Measurements from ENCODE around the gene PI16. TPM values are rescaled to one million over a fixed set of nuclear protein-coding genes. Genes with fewer than 3 reads are reported as not detected.

Gene PI16, protein sequence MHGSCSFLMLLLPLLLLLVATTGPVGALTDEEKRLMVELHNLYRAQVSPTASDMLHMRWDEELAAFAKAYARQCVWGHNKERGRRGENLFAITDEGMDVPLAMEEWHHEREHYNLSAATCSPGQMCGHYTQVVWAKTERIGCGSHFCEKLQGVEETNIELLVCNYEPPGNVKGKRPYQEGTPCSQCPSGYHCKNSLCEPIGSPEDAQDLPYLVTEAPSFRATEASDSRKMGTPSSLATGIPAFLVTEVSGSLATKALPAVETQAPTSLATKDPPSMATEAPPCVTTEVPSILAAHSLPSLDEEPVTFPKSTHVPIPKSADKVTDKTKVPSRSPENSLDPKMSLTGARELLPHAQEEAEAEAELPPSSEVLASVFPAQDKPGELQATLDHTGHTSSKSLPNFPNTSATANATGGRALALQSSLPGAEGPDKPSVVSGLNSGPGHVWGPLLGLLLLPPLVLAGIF
- total RNA-seq (ENCODE audit: low replicate concordance), result 1.5 and 6.3 TPM in 2 replicates

- no peak for TF ChIP-seq CTCF (IDR thresholded peaks at IDR 0.05; ENCODE audit: insufficient read depth, low read length)
- DNase-seq (ENCODE audit: low read depth), result peak; percentile 34
- peak within 1 kb of the TSS; percentile 39 for H3K4me3 ChIP-seq (ENCODE audit: low read depth, low read length)
These were observed at the start of gene PI16 for GRCh38 chr6:36954262-36954931. PI16 (plus strand) TSS chr6:36954738; CDS start chr6:36954761, 23 bp downstream.

GRCh38 chr6:36904851-36905393, 49.6 kb upstream of the PI16 start:
- H3K4me3 ChIP-seq (ENCODE audit: low read depth, low read length), result no peak overlapping the region
- no peak for DNase-seq (ENCODE audit: low read depth)
- no peak for TF ChIP-seq CTCF (IDR thresholded peaks at IDR 0.05; ENCODE audit: insufficient read depth, low read length)

DNA sequence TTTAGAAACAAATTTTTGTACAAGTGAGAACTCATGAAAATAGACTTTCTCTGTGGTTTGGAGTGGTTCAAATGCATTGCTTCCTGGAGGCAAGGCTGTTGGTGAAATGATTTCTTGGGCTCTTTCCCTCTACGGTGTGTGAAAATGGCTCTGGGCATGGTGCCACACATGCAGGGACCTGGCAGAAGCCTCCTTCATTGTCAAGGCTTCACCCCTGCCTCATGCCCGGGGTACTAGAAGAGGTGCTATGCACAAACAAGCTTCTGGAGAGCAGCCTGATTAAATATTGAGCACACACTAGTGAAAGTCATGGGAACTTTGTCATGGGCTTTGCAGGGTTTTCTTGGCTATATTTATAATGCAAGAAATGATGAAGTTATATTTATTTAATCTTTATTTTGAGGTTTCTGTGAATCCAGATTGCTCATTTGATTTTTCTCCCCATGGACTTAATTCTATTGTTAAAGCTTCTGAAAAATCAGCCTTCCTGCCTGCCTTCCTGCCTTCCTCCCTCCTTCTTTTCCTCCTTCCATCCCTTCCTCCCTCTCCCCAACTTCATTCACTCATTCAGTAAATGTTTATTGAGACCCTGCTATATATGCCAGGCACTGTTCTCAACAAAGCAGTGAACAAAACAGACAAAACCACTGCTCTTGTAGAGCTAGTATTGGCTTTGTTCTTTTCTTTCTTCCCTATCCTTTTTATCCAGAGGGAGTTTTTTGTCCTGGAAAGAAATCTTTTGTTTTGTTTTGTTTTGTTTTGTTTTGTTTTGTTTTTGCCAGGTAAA, 47.8 kb upstream of the PI16 start:
- peak; percentile 49 for DNase-seq (ENCODE audit: low read depth)
- no peak for TF ChIP-seq CTCF (IDR thresholded peaks at IDR 0.05; ENCODE audit: insufficient read depth, low read length)
- no peak overlapping the region for H3K4me3 ChIP-seq (ENCODE audit: low read depth, low read length)

- H3K4me3 ChIP-seq (ENCODE audit: low read depth, low read length), result no peak overlapping the region
- DNase-seq (ENCODE audit: low read depth), result peak; percentile 48
- TF ChIP-seq CTCF (IDR thresholded peaks at IDR 0.05; ENCODE audit: insufficient read depth, low read length), result no peak
These were observed 46.8 kb upstream of the PI16 start for GRCh38 chr6:36907781-36908180.

- peak; percentile 11 for DNase-seq (ENCODE audit: low read depth)
- no peak for TF ChIP-seq CTCF (IDR thresholded peaks at IDR 0.05; ENCODE audit: insufficient read depth, low read length)
- H3K4me3 ChIP-seq (ENCODE audit: low read depth, low read length), result no peak overlapping the region
These were observed 45.8 kb upstream of the PI16 start for GRCh38 chr6:36908747-36909146.

DNA sequence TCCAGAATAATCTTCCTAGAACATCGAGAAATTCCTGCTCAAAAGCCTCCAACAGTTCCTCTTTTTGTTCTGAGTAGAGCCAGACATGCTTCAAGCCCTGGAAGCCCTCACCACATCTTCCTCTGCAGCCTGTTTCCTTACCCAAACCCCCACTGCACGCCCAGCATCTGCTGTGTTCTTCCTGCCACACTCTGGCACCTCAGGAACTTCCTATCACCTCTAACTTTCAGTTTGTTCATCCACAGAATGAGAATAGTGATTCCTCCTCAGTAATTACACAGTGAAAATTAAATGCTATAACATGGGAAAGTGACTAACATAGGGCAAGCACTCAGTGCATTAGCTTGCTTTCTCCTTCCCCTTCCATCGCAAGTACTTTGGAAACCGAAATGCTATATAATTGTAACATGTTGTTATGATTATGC, 42.5 kb upstream of the PI16 start:
- H3K4me3 ChIP-seq (ENCODE audit: low read depth, low read length), result no peak overlapping the region
- no peak for TF ChIP-seq CTCF (IDR thresholded peaks at IDR 0.05; ENCODE audit: insufficient read depth, low read length)
- DNase-seq (ENCODE audit: low read depth), result no peak

All from fibroblast of the aortic adventitia (primary cell).